ENCODE measurements around the gene PALS2. TPM values are rescaled to one million over a fixed set of nuclear protein-coding genes. Genes with fewer than 3 reads are reported as not detected.

Gene PALS2
- total RNA-seq, 1 experiment from 2014 or later = 42.4 TPM

DNA sequence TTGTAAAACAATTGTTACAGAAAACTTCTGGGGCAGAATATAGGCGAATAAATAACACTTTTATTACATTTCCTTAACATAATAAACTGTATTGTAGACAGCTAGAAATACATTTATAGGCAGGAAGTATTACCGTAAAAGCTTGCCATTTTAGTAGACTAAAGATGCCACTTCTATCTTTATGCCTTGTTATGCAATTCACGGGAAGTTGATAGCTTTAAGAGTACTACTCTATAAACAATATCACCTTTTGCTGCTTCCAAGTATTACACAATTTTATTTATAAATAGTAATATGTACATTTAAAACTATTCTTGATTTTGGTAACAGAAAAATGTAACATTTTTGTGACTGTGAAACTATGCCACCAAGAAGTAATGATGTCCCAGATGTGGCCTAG is 37.9 kb downstream of the PALS2 start:
- CTCF ChIA-PET = no interaction called here
- no peaks in the 10 kb centered on the region; the same call in 1 of the 2 replicates for H3K36me3 ChIP-seq (ENCODE audit: low read depth)
- H3K4me1 ChIP-seq (replicated peaks; ENCODE audit: insufficient read depth) = no peaks in the 10 kb centered on the region
- no peak for DNase-seq
- H4K20me1 ChIP-seq (ENCODE audit: insufficient read depth) = no peaks in the 10 kb centered on the region
- H3K27ac ChIP-seq = no peak overlapping the region
- peaks cover 4% of the 10 kb centered on the region; the same call in 1 of the 2 replicates for H3K9me2 ChIP-seq (ENCODE audit: insufficient read depth)
- no peak overlapping the region for H2AFZ ChIP-seq
- H3K4me3 ChIP-seq = no peak overlapping the region
- no TSS peak for BruUV-seq (replicated peaks)
- H3K27me3 ChIP-seq (ENCODE audit: insufficient read depth, low read depth) = no peaks in the 10 kb centered on the region
- H3K79me2 ChIP-seq (ENCODE audit: low read depth) = peaks cover 86% of the 10 kb centered on the region
- TF ChIP-seq EZH2 (IDR thresholded peaks at IDR 0.05; ENCODE audit: low read depth) = no peak
- TF ChIP-seq, protein P1, sequence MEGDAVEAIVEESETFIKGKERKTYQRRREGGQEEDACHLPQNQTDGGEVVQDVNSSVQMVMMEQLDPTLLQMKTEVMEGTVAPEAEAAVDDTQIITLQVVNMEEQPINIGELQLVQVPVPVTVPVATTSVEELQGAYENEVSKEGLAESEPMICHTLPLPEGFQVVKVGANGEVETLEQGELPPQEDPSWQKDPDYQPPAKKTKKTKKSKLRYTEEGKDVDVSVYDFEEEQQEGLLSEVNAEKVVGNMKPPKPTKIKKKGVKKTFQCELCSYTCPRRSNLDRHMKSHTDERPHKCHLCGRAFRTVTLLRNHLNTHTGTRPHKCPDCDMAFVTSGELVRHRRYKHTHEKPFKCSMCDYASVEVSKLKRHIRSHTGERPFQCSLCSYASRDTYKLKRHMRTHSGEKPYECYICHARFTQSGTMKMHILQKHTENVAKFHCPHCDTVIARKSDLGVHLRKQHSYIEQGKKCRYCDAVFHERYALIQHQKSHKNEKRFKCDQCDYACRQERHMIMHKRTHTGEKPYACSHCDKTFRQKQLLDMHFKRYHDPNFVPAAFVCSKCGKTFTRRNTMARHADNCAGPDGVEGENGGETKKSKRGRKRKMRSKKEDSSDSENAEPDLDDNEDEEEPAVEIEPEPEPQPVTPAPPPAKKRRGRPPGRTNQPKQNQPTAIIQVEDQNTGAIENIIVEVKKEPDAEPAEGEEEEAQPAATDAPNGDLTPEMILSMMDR (conservative IDR thresholded peaks at IDR 0.05) = no peak
- H3K9me3 ChIP-seq (ENCODE audit: insufficient read depth, low read depth) = no peaks in the 10 kb centered on the region; the same call in 1 of the 2 replicates
- H3K4me2 ChIP-seq = no peak overlapping the region
- peaks cover 5% of the 10 kb centered on the region; the same call in 1 of the 2 replicates for H3F3A ChIP-seq (ENCODE audit: insufficient read depth, low read depth)
- intact Hi-C loops (cut with micrococcal nuclease; ENCODE audit: unreplicated experiment) = no loop called here
- POLR2A ChIA-PET (ENCODE audit: unreplicated experiment) = no interaction called here

DNA sequence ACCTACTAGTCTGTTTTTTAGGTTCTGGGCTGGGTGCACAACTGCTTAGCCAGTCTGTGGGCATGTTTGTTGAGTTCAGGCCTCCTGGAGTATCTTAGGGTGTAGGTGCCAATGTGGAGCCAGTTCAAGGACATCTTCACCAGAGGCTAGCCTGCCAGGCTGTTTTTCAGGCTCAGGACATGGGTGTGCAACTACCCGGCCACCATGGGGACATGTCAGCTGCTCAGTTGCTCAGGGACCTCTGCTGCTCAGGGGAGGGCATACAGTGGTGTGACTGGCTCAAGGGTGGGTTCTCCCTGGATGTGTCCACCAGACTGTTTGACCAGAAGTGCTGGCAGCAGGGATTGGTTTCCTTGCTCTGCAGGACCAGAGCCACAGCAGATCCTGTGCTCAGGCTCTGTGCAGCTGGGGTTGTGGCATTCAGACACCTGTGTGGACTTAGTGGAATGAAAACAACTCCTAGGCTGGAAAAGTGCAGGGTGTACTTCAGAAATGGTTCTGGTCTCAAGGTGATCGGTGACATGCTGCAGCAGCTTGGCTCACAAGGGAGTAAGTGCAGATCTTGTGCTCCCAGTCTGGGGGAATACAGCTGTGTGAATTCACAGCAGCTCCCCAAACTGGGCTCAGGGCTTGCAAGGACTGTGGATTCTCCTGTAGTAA is 44.8 kb downstream of the PALS2 start:
- no peaks in the 10 kb centered on the region for H3F3A ChIP-seq (ENCODE audit: insufficient read depth, low read depth)
- no peak overlapping the region for H2AFZ ChIP-seq
- no peaks in the 10 kb centered on the region for H3K4me1 ChIP-seq (replicated peaks; ENCODE audit: insufficient read depth)
- no peak overlapping the region for H3K27ac ChIP-seq
- intact Hi-C loops (cut with micrococcal nuclease; ENCODE audit: unreplicated experiment) = no loop called here
- no peak overlapping the region for H3K4me2 ChIP-seq
- H3K9me2 ChIP-seq (ENCODE audit: insufficient read depth) = no peaks in the 10 kb centered on the region
- peaks cover 85% of the 10 kb centered on the region for H3K79me2 ChIP-seq (ENCODE audit: low read depth)
- TF ChIP-seq, protein P1 (conservative IDR thresholded peaks at IDR 0.05) = no peak
- no peak for TF ChIP-seq EZH2 (IDR thresholded peaks at IDR 0.05; ENCODE audit: low read depth)
- H3K4me3 ChIP-seq = no peak overlapping the region
- H4K20me1 ChIP-seq (ENCODE audit: insufficient read depth) = 0 out of 2 replicates have a peak, but pooled peaks cover 2% of the 10 kb centered on the region
- no TSS peak for BruUV-seq (replicated peaks)
- peaks cover 3% of the 10 kb centered on the region; the same call in 1 of the 2 replicates for H3K36me3 ChIP-seq (ENCODE audit: low read depth)
- H3K27me3 ChIP-seq (ENCODE audit: insufficient read depth, low read depth) = no peaks in the 10 kb centered on the region
- ChIA-PET CTCF (no interaction called here), POLR2A (ENCODE audit: unreplicated experiment) (no interaction called here)
- peaks cover 8% of the 10 kb centered on the region; the same call in 1 of the 2 replicates for H3K9me3 ChIP-seq (ENCODE audit: insufficient read depth, low read depth)
- no peak for DNase-seq

DNA sequence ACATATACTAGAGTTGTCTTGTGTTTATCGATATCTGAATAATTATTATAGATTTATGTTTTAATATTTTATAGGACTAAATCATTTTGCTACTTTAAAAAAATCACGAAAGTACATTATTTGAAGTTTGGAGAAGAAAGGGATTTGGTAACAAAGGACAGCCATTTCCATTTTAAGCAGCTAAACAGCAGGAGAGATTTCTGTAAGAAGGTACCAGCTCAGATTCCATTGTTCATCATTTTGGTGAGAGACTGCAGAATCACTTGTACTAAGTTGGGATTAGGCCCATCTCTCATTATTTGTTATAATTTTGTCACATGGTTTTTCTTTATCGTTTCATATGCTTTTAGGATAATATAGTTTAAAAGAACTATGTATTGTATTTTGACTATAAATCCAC is 46.7 kb downstream of the PALS2 start:
- intact Hi-C loops (cut with micrococcal nuclease; ENCODE audit: unreplicated experiment) = no loop called here
- peaks cover 3% of the 10 kb centered on the region; the same call in 1 of the 2 replicates for H3K36me3 ChIP-seq (ENCODE audit: low read depth)
- POLR2A ChIA-PET (ENCODE audit: unreplicated experiment) = no interaction called here
- H3K4me2 ChIP-seq = no peak overlapping the region
- TF ChIP-seq, protein P1 (conservative IDR thresholded peaks at IDR 0.05) = no peak
- no peak for TF ChIP-seq EZH2 (IDR thresholded peaks at IDR 0.05; ENCODE audit: low read depth)
- DNase-seq = no peak
- no peaks in the 10 kb centered on the region for H3K4me1 ChIP-seq (replicated peaks; ENCODE audit: insufficient read depth)
- peaks cover 76% of the 10 kb centered on the region for H3K79me2 ChIP-seq (ENCODE audit: low read depth)
- no peaks in the 10 kb centered on the region for H3K27me3 ChIP-seq (ENCODE audit: insufficient read depth, low read depth)
- no peaks in the 10 kb centered on the region for H3K9me2 ChIP-seq (ENCODE audit: insufficient read depth)
- BruUV-seq (replicated peaks) = no TSS peak
- H2AFZ ChIP-seq = no peak overlapping the region
- 0 out of 2 replicates have a peak, but pooled peaks cover 2% of the 10 kb centered on the region for H4K20me1 ChIP-seq (ENCODE audit: insufficient read depth)
- peaks cover 8% of the 10 kb centered on the region; the same call in 1 of the 2 replicates for H3K9me3 ChIP-seq (ENCODE audit: insufficient read depth, low read depth)
- no peaks in the 10 kb centered on the region for H3F3A ChIP-seq (ENCODE audit: insufficient read depth, low read depth)
- no peak overlapping the region for H3K4me3 ChIP-seq
- CTCF ChIA-PET = no interaction called here
- H3K27ac ChIP-seq = no peak overlapping the region

All from PC-9 (cell line).